HepG2 (cell line): ENCODE data around the gene KIF2C. TPM values are rescaled to one million over a fixed set of nuclear protein-coding genes. Genes with fewer than 3 reads are reported as not detected.
A peak's percentile ranks its signal among the peaks of the same experiment; 100 is the strongest.

Source experiments
- FUBP1 ChIP-seq: sonication (generic); formaldehyde crosslinking; IDR thresholded peaks from 2 replicates; pipeline ENCODE4 v1.5.1; 2020; ENCODE audit warnings: missing genetic modification reagents, mild to moderate bottlenecking, borderline replicate concordance
- GPN1 ChIP-seq: sonication (generic); formaldehyde crosslinking; IDR thresholded peaks from 2 replicates; pipeline ENCODE4 v1.5.1; 2020; ENCODE audit warnings: missing genetic modification reagents, borderline replicate concordance
- GRHL1 ChIP-seq: sonication (generic); formaldehyde crosslinking; conservative IDR thresholded peaks from 2 replicates; pipeline ENCODE4 v1.8.0; 2022; ENCODE audit warnings: missing genetic modification reagents
- IRF1 ChIP-seq: sonication (generic); formaldehyde crosslinking; IDR thresholded peaks from 2 replicates; pipeline ENCODE4 v1.4.0; 2020; ENCODE audit warnings: low read depth, mild to moderate bottlenecking, missing genetic modification reagents
- KDM1A ChIP-seq: IDR thresholded peaks from 2 replicates; pipeline ENCODE4 v1.6.1; 2016; ENCODE audit warnings: missing compliant biosample characterization
- MBD4 ChIP-seq: IDR thresholded peaks from 2 replicates; pipeline ENCODE4 v1.6.1; 2012; ENCODE audit warnings: low read length, inconsistent platforms, borderline replicate concordance
- MIER2 ChIP-seq: IDR thresholded peaks from 2 replicates; pipeline ENCODE4 v1.6.1; 2016; ENCODE audit warnings: missing biosample characterization, missing genetic modification reagents
- NCOA1 ChIP-seq: sonication (generic); formaldehyde crosslinking; IDR thresholded peaks from 2 replicates; pipeline ENCODE4 v1.9.0; 2021; ENCODE audit warnings: missing genetic modification reagents
- NFKB2 ChIP-seq: sonication (generic); formaldehyde crosslinking; IDR thresholded peaks from 2 replicates; pipeline ENCODE4 v1.4.0; 2020; ENCODE audit warnings: missing genetic modification reagents, borderline replicate concordance
- TSC22D2 ChIP-seq: sonication (generic); formaldehyde crosslinking; IDR thresholded peaks from 2 replicates; pipeline ENCODE4 v1.5.1; 2020; ENCODE audit warnings: missing genetic modification reagents, mild to moderate bottlenecking, borderline replicate concordance
- ZBTB1 ChIP-seq: sonication (generic); formaldehyde crosslinking; IDR thresholded peaks from 2 replicates; pipeline ENCODE4 v1.4.0; 2020; ENCODE audit warnings: missing genetic modification reagents, borderline replicate concordance
- ZBTB43 ChIP-seq: sonication (generic); formaldehyde crosslinking; conservative IDR thresholded peaks from 2 replicates; pipeline ENCODE4 v1.4.0; 2020; ENCODE audit warnings: missing genetic modification reagents
- ZNF383 ChIP-seq: sonication (generic); formaldehyde crosslinking; IDR thresholded peaks from 2 replicates; pipeline ENCODE4 v1.4.0; 2020; ENCODE audit warnings: missing genetic modification reagents, mild to moderate bottlenecking, borderline replicate concordance
- ZNF713 ChIP-seq: sonication (generic); formaldehyde crosslinking; IDR thresholded peaks from 2 replicates; pipeline ENCODE4 v1.4.0; 2020; ENCODE audit warnings: mild to moderate bottlenecking, missing genetic modification reagents
- ZNF788 ChIP-seq: sonication (generic); formaldehyde crosslinking; IDR thresholded peaks from 2 replicates; pipeline ENCODE4 v1.5.0; 2020; ENCODE audit warnings: mild to moderate bottlenecking, missing genetic modification reagents, borderline replicate concordance
- ZNF816 ChIP-seq: sonication (generic); formaldehyde crosslinking; IDR thresholded peaks from 2 replicates; pipeline ENCODE4 v1.8.0; 2022; ENCODE audit warnings: missing genetic modification reagents, mild to moderate bottlenecking, borderline replicate concordance
- ZSCAN20 ChIP-seq: sonication (generic); formaldehyde crosslinking; IDR thresholded peaks from 2 replicates; pipeline ENCODE4 v1.4.0; 2020; ENCODE audit warnings: missing genetic modification reagents, mild to moderate bottlenecking, borderline replicate concordance
- ZUFSP ChIP-seq: sonication (generic); formaldehyde crosslinking; IDR thresholded peaks from 2 replicates; pipeline ENCODE4 v1.9.0; 2021; ENCODE audit warnings: missing genetic modification reagents, mild to moderate bottlenecking, borderline replicate concordance
- polyA plus RNA-seq, 8 experiments: library from polyadenylated mRNA; depleted of rRNA in 3 of 8; stranded (reverse) in 7 of 8; unstranded in 1 of 8; fragments of >200 nt; fragmentation: Illumina TruSeq in 4 of 8; extraction: Trizol in 4 of 8; gene quantifications; 2 replicates each; pipeline versions ENCODE4 v1.2.1 to v1.2.3, GENCODE V29; 2011 to 2016; ENCODE audit warnings: low read depth in 4 of 8, missing spikeins in 1 of 8, mixed read lengths in 1 of 8; ENCODE audit not compliant: insufficient read depth in 1 of 8
- total RNA-seq, 5 experiments: library from RNA; depleted of rRNA; stranded (reverse); fragments of >200 nt; fragmentation: Illumina TruSeq; extraction: Trizol; gene quantifications; 2 replicates each; pipeline ENCODE4 v1.2.3, GENCODE V29; 2016; ENCODE audit warnings: low read depth in 1 of 5

The KIF2C gene
- total and polyA plus RNA-seq, 2 of the 13 experiments (the other 11 are each of a cell fraction or from before 2014, with no cell fraction given) = 29.7 to 53.7 TPM

- no peak for TF ChIP-seq GRHL1
- TF ChIP-seq ZNF816 (CRISPR knock-in tag) = no peak
- no peak for TF ChIP-seq ZNF788 (CRISPR knock-in tag)
- TF ChIP-seq KDM1A = no peak
- TF ChIP-seq NFKB2 (CRISPR knock-in tag) = no peak
- TF ChIP-seq ZSCAN20 = no peak
- TF ChIP-seq MIER2 (CRISPR knock-in tag) = no peak
- no peak for TF ChIP-seq ZBTB43
- 0 out of 2 replicates have a peak, but pooled peaks have one; percentile 51 for TF ChIP-seq NCOA1 (CRISPR knock-in tag)
- no peak for TF ChIP-seq GPN1 (CRISPR knock-in tag)
- no peak for TF ChIP-seq FUBP1 (CRISPR knock-in tag)
- TF ChIP-seq MBD4 = no peak
- TF ChIP-seq TSC22D2 (CRISPR knock-in tag) = no peak
- TF ChIP-seq ZBTB1 = no peak
- no peak for TF ChIP-seq ZUFSP
- TF ChIP-seq ZNF713 (CRISPR knock-in tag) = no peak
- no peak for TF ChIP-seq ZNF383 (CRISPR knock-in tag)
- no peak for TF ChIP-seq IRF1 (CRISPR knock-in tag)
These were observed 69.6 kb downstream of the KIF2C start (continued) for GRCh38 chr1:44808938-44809917.
